KMS-11 (cell line): ENCODE measurements around the gene GPRIN3.

ENCODE experiments used
- H2AFZ ChIP-seq: fragments of 200-600 bp; sonication (generic); 2 replicates; pipeline ENCODE4 v1.6.1; 2016; ENCODE audit warnings: antibody characterized with exemption, mixed run types, low read depth
- H3K27ac ChIP-seq: fragments of 200-600 bp; sonication (generic); 2 replicates; pipeline ENCODE4 v1.6.1; 2016; ENCODE audit warnings: mild to moderate bottlenecking, mixed run types
- H3K27me3 ChIP-seq: fragments of 200-600 bp; sonication (generic); 2 replicates; pipeline ENCODE4 v1.6.1; 2017; ENCODE audit warnings: mild to moderate bottlenecking, low read depth, mixed run types, moderate library complexity; ENCODE audit not compliant: insufficient read depth
- H3K36me3 ChIP-seq: fragments of 200-600 bp; sonication (generic); 2 replicates; pipeline ENCODE4 v1.6.1; 2017; ENCODE audit warnings: mild to moderate bottlenecking, mixed run types; ENCODE audit not compliant: insufficient read depth
- H3K4me1 ChIP-seq: fragments of 200-600 bp; sonication (generic); 2 replicates; pipeline ENCODE4 v1.6.1; 2016; ENCODE audit warnings: mild to moderate bottlenecking, low read depth, mixed run types; ENCODE audit not compliant: poor library complexity, severe bottlenecking
- H3K4me2 ChIP-seq: fragments of 200-600 bp; sonication (generic); 2 replicates; pipeline ENCODE4 v1.7.0; 2016; ENCODE audit warnings: mild to moderate bottlenecking, mixed run types
- H3K4me3 ChIP-seq: fragments of 200-600 bp; sonication (generic); IDR thresholded peaks from 2 replicates; pipeline ENCODE4 v1.6.1; 2017; ENCODE audit warnings: low read depth, low read length, mixed read lengths; ENCODE audit not compliant: insufficient read depth
- H3K79me2 ChIP-seq: fragments of 200-600 bp; sonication (generic); 2 replicates; pipeline ENCODE4 v1.6.1; 2016; ENCODE audit warnings: low read depth, mixed run types; ENCODE audit not compliant: insufficient read depth
- H3K9ac ChIP-seq: fragments of 200-600 bp; sonication (generic); 2 replicates; pipeline ENCODE4 v1.6.1; 2016; ENCODE audit warnings: mild to moderate bottlenecking, mixed run types
- H4K20me1 ChIP-seq: fragments of 200-600 bp; sonication (generic); 2 replicates; pipeline ENCODE4 v1.6.1; 2016; ENCODE audit warnings: mild to moderate bottlenecking, mixed run types; ENCODE audit not compliant: insufficient read depth
- TF ChIP-seq, protein P1 (sequence below): fragments of 200-600 bp; sonication (generic); conservative IDR thresholded peaks from 2 replicates; pipeline ENCODE4 v1.6.1; 2017; ENCODE audit warnings: low read depth, mild to moderate bottlenecking, antibody characterized with exemption, low read length, moderate library complexity, mixed read lengths

Gene GPRIN3

DNA sequence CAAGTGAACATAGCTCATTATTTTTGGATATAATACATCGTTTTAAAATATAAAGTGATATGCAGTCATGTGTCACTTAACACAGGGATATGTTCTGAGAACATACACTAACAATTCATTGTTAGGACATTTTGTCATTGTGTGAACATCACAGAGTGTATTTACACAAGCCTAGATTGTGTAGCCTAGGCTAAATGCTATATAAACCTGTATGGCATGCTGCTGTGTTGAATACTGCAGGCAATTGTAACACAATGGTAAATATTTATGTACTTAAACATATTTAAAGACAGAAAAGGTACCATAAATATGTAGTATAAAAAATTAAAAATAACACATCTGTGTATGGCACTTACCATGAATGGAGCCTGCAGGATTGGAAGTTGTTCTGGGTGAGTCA, 44.9 kb upstream of the GPRIN3 start:
- Histone ChIP-seq H4K20me1 (no peaks in the 10 kb centered on the region), H3K9ac (no peak overlapping the region), H3K27me3 (no peaks in the 10 kb centered on the region), H3K4me3 (no peak overlapping the region), H3K36me3 (no peaks in the 10 kb centered on the region), H2AFZ (no peak overlapping the region), H3K4me2 (no peak overlapping the region), H3K79me2 (no peaks in the 10 kb centered on the region), H3K27ac (no peak overlapping the region), H3K4me1 (no peaks in the 10 kb centered on the region)
- TF ChIP-seq, protein P1, sequence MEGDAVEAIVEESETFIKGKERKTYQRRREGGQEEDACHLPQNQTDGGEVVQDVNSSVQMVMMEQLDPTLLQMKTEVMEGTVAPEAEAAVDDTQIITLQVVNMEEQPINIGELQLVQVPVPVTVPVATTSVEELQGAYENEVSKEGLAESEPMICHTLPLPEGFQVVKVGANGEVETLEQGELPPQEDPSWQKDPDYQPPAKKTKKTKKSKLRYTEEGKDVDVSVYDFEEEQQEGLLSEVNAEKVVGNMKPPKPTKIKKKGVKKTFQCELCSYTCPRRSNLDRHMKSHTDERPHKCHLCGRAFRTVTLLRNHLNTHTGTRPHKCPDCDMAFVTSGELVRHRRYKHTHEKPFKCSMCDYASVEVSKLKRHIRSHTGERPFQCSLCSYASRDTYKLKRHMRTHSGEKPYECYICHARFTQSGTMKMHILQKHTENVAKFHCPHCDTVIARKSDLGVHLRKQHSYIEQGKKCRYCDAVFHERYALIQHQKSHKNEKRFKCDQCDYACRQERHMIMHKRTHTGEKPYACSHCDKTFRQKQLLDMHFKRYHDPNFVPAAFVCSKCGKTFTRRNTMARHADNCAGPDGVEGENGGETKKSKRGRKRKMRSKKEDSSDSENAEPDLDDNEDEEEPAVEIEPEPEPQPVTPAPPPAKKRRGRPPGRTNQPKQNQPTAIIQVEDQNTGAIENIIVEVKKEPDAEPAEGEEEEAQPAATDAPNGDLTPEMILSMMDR: no peak

DNA sequence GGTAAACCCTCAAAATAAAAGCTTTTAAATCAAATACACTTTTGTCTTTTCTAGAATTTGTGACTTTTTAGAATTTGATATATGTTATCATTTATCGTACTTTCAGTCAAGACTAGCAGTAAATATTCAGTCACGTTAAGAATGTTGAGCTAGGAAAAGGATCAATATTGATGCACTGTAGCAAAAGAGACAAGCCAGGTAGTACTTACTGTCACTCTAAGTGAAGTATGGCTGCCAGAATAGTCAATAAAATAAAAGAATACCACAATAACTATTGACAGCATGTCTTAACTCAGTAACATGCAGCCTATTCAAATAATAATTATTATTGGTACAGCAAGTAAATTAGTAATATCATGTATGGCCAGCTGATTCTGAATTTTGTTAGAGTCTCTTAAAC, 43.6 kb upstream of the GPRIN3 start:
- TF ChIP-seq, protein P1: no peak
- H3K27ac ChIP-seq: no peak overlapping the region
- H3K4me3 ChIP-seq: no peak overlapping the region
- H4K20me1 ChIP-seq: no peaks in the 10 kb centered on the region
- no peak overlapping the region for H2AFZ ChIP-seq
- no peaks in the 10 kb centered on the region for H3K27me3 ChIP-seq
- no peaks in the 10 kb centered on the region for H3K4me1 ChIP-seq
- no peaks in the 10 kb centered on the region for H3K79me2 ChIP-seq
- no peaks in the 10 kb centered on the region for H3K36me3 ChIP-seq
- no peak overlapping the region for H3K4me2 ChIP-seq
- H3K9ac ChIP-seq: no peak overlapping the region

DNA sequence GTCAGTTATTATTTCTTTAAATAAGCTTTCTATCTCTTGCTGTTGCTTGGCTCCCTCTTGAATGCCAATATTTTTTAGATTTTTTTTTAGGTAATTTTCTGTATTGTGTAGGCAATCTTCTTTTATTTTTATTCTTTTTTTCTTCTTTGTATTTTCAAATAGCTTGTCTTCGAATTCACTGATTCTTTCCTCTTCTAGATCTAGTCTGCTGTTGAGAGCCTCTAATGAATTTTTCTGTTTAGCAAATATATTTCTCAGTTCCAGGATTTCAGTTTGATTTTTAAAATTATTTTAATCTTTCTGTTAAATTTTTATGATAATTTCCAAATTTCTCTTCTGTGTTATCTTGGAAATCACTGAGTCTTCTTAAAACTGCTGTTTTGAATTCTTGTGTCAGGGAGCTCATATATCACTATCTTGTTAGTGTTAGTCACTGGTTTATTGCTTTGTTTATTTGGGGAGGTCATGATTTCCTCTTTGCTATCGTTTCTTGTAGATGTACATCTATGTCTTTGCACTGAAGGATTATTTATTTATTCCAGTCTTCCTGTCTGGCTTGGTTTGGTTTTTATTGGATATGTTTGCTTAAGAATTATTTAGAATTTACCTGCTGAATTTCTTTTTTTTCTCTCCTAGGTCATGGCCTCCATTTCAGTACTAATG, 39.9 kb upstream of the GPRIN3 start:
- TF ChIP-seq, protein P1: no peak

DNA sequence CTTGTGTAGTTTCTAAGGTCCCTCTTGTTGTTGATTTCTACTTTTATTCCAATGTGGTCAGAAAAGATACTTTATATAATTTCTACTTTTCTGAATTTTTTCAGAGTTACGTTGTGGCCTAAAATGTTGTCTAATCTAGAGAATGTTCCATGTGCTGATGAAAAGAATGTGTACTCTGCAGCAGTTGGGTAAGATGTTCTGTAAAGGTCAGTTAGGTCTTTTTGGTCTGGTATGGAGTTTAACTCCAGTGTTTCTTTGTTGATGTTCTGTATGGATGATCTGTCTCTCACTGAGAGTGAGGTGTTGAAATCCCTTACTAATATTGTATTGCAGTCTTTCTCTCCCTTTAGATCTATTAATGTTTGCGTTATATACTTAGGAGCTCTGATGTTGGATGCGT, 37.0 kb upstream of the GPRIN3 start:
- H3K27ac ChIP-seq: no peak overlapping the region
- no peak overlapping the region for H3K4me2 ChIP-seq
- TF ChIP-seq, protein P1: no peak
- no peaks in the 10 kb centered on the region for H3K4me1 ChIP-seq
- H3K36me3 ChIP-seq: no peaks in the 10 kb centered on the region
- no peak overlapping the region for H3K9ac ChIP-seq
- H3K4me3 ChIP-seq: no peak overlapping the region
- H3K27me3 ChIP-seq: no peaks in the 10 kb centered on the region
- no peaks in the 10 kb centered on the region for H4K20me1 ChIP-seq
- no peaks in the 10 kb centered on the region for H3K79me2 ChIP-seq
- H2AFZ ChIP-seq: no peak overlapping the region

More for the DNA sequence above, 39.9 kb upstream of the GPRIN3 start:
- no peaks in the 10 kb centered on the region for H4K20me1 ChIP-seq
- H3K4me3 ChIP-seq: no peak overlapping the region
- H3K27me3 ChIP-seq: no peaks in the 10 kb centered on the region
- H3K4me2 ChIP-seq: no peak overlapping the region
- no peaks in the 10 kb centered on the region for H3K36me3 ChIP-seq
- H2AFZ ChIP-seq: no peak overlapping the region
- H3K79me2 ChIP-seq: no peaks in the 10 kb centered on the region
- H3K9ac ChIP-seq: no peak overlapping the region
- H3K4me1 ChIP-seq: no peaks in the 10 kb centered on the region
- no peak overlapping the region for H3K27ac ChIP-seq
